ENCODE results near the gene ANXA2R. TPM values are rescaled to one million over a fixed set of nuclear protein-coding genes. Genes with fewer than 3 reads are reported as not detected.

The ANXA2R gene
- total and polyA plus RNA-seq, 9 of the 15 experiments (the other 6 are each of a cell fraction or from before 2014, with no cell fraction given): 2.1 to 4.8 (median 3.4) TPM

DNA sequence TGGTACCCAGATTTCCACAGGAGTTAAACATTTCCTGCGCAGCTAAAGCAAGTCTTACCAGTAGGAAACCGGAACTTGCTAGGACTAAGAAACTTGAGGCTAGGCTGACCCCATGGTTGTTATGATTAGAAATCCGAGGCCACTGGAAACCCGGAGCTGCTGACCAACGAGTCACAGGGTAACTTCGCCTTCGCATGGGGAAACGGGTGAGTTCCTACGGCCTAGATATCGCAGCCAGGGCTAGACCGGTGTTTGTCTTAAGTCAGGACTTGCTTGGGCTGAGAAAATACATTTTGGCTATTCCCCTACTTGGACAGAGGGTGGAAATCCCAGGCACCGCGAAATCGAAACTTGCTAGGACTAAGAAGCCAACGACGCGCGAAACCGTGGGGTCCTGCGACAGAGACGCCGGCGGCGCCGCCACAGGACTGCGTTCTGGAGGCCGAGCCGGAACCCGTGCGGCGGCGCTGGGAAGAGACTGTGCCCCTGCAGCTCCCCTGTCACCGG is 1.6 kb upstream of the ANXA2R start (continued):
- TF ChIP-seq, protein P1, sequence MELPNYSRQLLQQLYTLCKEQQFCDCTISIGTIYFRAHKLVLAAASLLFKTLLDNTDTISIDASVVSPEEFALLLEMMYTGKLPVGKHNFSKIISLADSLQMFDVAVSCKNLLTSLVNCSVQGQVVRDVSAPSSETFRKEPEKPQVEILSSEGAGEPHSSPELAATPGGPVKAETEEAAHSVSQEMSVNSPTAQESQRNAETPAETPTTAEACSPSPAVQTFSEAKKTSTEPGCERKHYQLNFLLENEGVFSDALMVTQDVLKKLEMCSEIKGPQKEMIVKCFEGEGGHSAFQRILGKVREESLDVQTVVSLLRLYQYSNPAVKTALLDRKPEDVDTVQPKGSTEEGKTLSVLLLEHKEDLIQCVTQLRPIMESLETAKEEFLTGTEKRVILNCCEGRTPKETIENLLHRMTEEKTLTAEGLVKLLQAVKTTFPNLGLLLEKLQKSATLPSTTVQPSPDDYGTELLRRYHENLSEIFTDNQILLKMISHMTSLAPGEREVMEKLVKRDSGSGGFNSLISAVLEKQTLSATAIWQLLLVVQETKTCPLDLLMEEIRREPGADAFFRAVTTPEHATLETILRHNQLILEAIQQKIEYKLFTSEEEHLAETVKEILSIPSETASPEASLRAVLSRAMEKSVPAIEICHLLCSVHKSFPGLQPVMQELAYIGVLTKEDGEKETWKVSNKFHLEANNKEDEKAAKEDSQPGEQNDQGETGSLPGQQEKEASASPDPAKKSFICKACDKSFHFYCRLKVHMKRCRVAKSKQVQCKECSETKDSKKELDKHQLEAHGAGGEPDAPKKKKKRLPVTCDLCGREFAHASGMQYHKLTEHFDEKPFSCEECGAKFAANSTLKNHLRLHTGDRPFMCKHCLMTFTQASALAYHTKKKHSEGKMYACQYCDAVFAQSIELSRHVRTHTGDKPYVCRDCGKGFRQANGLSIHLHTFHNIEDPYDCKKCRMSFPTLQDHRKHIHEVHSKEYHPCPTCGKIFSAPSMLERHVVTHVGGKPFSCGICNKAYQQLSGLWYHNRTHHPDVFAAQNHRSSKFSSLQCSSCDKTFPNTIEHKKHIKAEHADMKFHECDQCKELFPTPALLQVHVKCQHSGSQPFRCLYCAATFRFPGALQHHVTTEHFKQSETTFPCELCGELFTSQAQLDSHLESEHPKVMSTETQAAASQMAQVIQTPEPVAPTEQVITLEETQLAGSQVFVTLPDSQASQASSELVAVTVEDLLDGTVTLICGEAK (IDR thresholded peaks at IDR 0.05): 0 out of 2 replicates have a peak, but pooled peaks have one; percentile 17
- TF ChIP-seq, protein P1 (CRISPR knock-in tag; IDR thresholded peaks at IDR 0.05): no peak
- TF ChIP-seq POLR2B (IDR thresholded peaks at IDR 0.05; ENCODE audit: low read depth, partially characterized antibody): no peak
- peak; percentile 42; the same call in 1 of the 2 replicates for TF ChIP-seq NBN (IDR thresholded peaks at IDR 0.05; ENCODE audit: low read depth)
- TF ChIP-seq TAF7 (tag; IDR thresholded peaks at IDR 0.05): peak; percentile 34; the same call in 1 of the 2 replicates
- TF ChIP-seq, protein P2, sequence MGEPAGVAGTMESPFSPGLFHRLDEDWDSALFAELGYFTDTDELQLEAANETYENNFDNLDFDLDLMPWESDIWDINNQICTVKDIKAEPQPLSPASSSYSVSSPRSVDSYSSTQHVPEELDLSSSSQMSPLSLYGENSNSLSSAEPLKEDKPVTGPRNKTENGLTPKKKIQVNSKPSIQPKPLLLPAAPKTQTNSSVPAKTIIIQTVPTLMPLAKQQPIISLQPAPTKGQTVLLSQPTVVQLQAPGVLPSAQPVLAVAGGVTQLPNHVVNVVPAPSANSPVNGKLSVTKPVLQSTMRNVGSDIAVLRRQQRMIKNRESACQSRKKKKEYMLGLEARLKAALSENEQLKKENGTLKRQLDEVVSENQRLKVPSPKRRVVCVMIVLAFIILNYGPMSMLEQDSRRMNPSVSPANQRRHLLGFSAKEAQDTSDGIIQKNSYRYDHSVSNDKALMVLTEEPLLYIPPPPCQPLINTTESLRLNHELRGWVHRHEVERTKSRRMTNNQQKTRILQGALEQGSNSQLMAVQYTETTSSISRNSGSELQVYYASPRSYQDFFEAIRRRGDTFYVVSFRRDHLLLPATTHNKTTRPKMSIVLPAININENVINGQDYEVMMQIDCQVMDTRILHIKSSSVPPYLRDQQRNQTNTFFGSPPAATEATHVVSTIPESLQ (CRISPR knock-in tag; IDR thresholded peaks at IDR 0.05): 0 out of 2 replicates have a peak, but pooled peaks have one; percentile 27
- peak; percentile 52; the same call in 1 of the 2 replicates for TF ChIP-seq ELF1 (tag; IDR thresholded peaks at IDR 0.05)
- no peak for TF ChIP-seq EP400 (IDR thresholded peaks at IDR 0.05)
- TF ChIP-seq, protein P3, sequence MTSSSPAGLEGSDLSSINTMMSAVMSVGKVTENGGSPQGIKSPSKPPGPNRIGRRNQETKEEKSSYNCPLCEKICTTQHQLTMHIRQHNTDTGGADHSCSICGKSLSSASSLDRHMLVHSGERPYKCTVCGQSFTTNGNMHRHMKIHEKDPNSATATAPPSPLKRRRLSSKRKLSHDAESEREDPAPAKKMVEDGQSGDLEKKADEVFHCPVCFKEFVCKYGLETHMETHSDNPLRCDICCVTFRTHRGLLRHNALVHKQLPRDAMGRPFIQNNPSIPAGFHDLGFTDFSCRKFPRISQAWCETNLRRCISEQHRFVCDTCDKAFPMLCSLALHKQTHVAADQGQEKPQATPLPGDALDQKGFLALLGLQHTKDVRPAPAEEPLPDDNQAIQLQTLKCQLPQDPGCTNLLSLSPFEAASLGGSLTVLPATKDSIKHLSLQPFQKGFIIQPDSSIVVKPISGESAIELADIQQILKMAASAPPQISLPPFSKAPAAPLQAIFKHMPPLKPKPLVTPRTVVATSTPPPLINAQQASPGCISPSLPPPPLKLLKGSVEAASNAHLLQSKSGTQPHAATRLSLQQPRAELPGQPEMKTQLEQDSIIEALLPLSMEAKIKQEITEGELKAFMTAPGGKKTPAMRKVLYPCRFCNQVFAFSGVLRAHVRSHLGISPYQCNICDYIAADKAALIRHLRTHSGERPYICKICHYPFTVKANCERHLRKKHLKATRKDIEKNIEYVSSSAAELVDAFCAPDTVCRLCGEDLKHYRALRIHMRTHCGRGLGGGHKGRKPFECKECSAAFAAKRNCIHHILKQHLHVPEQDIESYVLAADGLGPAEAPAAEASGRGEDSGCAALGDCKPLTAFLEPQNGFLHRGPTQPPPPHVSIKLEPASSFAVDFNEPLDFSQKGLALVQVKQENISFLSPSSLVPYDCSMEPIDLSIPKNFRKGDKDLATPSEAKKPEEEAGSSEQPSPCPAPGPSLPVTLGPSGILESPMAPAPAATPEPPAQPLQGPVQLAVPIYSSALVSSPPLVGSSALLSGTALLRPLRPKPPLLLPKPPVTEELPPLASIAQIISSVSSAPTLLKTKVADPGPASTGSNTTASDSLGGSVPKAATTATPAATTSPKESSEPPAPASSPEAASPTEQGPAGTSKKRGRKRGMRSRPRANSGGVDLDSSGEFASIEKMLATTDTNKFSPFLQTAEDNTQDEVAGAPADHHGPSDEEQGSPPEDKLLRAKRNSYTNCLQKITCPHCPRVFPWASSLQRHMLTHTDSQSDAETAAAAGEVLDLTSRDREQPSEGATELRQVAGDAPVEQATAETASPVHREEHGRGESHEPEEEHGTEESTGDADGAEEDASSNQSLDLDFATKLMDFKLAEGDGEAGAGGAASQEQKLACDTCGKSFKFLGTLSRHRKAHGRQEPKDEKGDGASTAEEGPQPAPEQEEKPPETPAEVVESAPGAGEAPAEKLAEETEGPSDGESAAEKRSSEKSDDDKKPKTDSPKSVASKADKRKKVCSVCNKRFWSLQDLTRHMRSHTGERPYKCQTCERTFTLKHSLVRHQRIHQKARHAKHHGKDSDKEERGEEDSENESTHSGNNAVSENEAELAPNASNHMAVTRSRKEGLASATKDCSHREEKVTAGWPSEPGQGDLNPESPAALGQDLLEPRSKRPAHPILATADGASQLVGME (CRISPR knock-in tag; IDR thresholded peaks at IDR 0.05): 0 out of 2 replicates have a peak, but pooled peaks have one; percentile 24
- no peak for TF ChIP-seq NFYB (IDR thresholded peaks at IDR 0.05; ENCODE audit: extremely low read depth, insufficient read length)

All from K562 (cell line).